GM18870 (cell line): ENCODE data around the gene CFAP58.
A peak's percentile ranks its signal among the peaks of the same experiment; 100 is the strongest.

Experiments used
- ATAC-seq: cut with Tn5 transposase; IDR thresholded peaks from one replicate; pipeline ENCODE4 v1.9.1; 2021; ENCODE audit warnings: moderate library complexity; ENCODE audit not compliant: unreplicated experiment

Gene CFAP58

GRCh38 chr10:104368381-104368780, 14.7 kb downstream of the CFAP58 start:
- ATAC-seq, result no peak

DNA sequence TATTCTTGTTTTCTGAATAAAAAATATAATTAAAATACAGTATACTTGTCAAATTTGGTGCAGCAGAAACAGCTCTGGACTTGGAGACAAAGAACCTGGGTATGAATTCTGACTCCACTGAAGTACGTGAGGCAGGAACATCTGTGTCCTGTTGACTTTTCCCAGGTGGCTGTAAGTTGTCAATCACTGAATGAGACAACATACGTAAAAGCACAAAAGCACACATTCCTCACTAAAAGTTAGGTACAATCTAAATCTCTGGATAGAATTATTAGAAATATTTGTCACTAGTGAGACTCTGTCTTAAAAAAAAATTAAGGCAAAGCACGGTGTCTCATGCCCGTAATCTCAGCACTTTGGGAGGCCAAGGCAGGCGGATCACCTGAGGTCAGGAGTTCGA, 18.1 kb downstream of the CFAP58 start:
- ATAC-seq, result no peak

- no peak for ATAC-seq
These were observed 21.0 kb downstream of the CFAP58 start for GRCh38 chr10:104374591-104374990.

GRCh38 chr10:104376784-104377300, 23.2 kb downstream of the CFAP58 start:
- no peak for ATAC-seq

DNA sequence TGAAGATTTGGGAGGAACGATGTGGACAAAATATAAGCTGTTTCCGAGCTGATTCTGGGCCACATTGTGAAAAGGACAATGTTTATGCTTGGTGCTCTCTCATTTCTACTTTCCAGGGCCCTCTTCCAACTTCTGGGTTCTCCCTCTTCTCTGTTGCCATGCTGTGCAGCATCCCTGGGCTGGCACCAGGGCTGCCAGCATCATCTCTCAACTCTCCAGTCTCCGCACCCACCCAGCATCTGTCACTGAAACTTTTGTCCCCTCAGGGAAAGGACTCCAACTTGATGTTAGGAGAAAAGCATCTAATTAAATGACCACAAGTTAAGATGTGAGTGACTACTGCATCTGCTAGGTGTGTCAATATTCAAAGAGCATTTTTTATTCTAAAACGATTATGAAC, 26.7 kb downstream of the CFAP58 start:
- ATAC-seq, result no peak

DNA sequence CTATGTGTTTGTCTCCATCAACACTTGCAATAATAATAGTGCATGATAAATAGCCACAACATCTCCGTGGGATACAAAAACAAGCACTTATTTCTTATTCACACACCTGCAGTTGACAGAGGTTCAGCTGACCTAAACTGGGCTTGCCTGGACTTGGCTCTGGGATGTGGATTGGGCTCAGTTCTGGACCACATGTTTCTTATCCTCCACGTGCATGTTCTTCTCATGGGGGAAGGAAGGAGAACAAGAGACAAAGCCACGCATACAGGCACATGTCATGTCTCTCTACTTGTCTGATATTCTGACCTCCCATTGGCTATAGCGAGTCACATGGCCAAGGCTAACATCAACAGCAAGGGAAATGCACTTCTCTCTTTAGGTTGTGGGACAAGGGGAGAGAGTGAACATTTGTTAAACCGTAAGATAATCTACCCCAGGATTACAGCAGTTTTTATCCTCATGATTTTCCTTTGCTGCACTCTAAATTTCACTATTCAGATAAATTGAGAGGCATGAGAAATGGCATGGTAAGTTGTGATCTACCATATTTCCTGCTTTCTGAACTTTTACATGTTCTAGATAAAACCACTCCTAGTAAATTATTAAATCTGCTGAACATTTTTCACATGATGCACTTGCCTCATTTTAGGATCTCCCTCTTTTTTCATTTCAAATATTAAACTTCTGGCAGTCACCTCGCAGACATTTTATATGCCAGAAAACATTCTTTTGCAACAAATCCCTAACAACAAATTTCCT, 33.7 kb downstream of the CFAP58 start:
- peak; percentile 73 for ATAC-seq

GRCh38 chr10:104388830-104389229, 35.2 kb downstream of the CFAP58 start:
- ATAC-seq, result no peak

- no peak for ATAC-seq
These were observed 37.7 kb downstream of the CFAP58 start for GRCh38 chr10:104391150-104391968.

DNA sequence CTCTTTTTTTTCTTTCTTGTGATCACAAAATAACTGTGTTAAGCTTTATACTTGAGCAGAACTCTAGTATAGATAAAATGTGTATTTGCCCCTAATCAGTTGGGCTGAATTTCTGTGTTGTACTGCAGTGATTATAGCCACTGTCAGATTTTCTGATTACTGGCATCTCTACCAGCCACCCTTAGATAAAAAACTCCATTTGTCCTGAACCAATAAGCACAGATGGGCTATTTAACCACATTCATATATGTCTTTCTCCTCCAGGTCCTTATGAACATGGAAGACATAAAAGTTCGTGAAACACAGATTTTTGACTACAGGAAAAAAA, 38.3 kb downstream of the CFAP58 start:
- no peak for ATAC-seq

DNA sequence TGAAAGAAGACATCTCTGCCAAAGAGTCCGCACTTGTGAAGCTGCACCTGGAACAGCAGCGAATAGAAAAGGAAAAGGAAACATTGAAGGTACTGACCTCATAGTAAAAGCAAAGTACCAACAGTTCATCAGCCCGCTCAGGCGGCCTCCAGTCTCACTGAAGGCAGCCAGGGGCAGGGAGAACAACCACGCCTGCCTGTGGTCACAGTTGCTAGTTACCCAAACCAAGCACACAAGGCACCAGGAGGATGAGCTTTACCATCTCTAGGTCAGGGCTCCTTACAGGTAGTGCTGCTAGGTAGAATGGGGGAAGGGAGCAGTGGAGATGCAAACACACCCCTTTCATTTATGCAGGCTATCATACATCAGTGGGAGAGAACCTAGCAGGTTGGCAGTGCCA, 39.8 kb downstream of the CFAP58 start:
- no peak for ATAC-seq

DNA sequence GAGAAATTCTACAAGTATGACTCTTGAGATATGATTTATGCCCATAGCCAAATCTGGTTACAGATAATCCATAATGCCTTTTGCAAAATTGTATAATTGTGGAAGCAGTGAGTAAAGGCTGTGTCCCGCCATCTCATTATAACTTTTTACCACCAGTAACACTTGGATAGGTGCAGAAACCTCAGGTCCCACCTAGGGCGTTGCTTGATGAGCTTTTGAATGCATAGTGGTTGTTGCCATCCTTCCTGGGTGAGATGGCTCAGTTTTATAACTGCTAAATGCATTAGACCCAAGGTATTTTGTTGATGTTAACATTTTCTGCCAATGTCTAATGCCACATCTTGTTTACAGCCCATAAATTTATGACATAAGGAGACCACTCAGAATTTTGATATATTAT, 42.9 kb downstream of the CFAP58 start:
- ATAC-seq, result no peak

DNA sequence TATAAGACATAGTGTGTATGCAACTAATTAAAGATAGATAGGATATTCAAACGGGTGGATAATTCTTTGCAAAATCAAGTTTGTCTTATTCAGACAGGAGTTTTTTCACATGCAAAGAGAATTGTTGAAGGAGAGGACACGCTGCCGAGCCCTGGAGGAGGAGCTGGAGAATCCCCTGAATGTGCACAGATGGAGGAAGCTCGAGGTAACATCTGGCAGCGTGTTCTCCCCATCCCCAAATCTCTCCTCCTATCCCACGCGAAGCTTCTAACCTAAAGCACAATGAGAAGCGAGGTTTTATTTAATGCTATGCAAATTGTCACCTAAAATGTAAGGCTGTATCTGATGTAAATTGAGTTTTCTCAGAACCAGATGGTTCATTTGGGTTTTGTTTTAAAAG, 50.0 kb downstream of the CFAP58 start:
- no peak for ATAC-seq

DNA sequence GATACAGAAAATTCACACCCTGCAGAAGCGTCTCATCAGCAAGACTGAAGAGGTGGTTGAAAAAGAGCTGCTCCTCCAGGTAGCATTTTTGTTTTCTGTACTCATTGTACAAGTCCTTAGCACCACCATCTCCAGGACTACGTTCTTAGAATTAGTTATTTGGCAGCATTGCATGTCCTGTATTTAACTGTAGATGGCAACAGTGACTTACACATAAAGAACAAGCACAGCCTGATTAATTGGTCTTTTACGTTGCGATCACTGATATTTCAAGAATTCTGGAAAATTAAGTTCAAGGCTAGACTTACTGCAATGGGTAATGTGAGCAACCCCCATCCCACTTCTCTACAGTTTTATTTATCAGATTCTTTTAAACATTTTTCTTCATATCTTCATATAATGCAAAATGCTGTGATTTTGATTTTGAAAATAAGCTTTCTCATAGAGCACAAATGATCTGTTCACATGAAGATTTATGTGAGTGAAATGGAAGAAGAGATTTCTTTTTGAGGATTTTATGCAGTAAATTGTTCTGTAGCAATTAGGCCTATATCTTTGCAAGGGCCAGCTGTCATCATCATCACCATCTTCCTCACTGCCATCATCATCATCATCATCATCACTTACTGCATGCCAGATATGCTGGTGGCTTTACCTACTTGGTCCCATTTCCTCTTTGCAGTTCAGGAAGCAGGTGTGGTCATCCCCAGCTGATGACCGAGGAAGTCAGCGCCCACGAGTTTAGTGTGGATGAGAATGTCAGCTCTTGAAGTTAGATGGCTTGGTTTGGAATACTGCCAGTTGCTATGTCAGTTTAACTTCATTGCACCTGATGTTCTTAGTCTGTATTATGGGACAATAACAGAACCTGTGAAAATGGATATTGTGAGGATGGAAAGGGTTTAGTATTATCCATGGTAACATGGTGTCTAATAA, 53.4 kb downstream of the CFAP58 start:
- peak; percentile 57 for ATAC-seq

- ATAC-seq, result no peak
These were observed 59.9 kb downstream of the CFAP58 start for GRCh38 chr10:104413528-104413927.

DNA sequence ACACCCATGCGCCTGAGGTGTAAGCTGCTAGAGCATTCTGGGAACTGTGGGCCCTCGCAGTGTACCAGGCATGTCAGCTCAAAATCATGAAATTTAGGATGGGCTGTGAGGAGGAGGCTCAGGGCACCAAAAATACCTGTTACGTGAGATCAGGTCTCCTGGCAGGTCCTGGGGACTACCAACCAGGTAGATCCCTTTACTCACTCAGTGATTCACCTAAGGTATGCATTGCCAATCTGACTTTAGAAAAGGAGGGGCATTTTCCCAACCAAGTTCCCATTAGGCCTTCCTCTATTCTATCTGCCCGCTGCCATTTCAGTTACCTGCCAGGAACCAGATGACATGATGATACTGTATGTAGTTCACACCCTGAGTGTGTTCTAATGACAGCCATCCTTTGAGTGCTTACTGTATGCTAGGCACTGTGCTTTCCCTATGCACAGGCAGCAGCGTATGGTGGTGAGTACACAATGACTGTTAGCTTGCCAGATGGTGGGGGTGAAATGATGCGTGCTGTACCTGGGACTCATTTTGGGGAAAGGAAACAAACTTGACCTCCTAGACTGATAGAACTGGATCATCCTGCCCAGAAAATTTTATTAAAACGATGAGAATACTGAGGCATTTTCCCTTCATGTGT, 62.0 kb downstream of the CFAP58 start:
- no peak for ATAC-seq

GRCh38 chr10:104416851-104417250, 63.2 kb downstream of the CFAP58 start:
- no peak for ATAC-seq

DNA sequence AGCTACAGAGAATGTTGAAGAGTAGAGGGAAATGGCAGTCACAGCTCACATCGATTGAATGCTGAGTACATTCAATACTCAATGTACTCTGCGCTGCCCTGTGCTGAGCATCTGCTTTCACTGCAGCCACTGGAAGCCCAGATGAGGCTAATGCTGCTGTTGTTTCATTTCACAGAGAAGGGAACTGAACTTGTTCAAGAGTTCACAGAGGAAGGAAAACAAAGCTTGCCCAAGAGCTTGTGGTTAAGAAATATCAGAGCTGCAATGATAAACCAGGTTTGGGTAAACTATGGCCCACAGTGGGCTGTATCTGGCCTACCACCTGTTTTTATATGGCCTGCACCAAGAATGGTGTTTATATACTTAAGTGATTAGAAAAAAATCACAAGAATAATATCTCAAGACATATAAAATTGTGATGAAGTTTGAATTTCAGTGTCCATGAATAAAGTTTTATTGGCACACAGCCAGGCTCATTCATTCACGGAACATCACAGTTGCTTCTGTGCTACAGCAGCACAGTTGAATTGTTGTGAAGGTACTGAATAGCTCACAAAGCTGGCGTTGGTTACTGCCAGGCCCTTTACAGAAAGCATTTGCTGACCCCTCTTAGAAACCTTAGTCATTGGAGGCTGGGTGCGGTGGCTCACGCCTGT, 64.1 kb downstream of the CFAP58 start:
- ATAC-seq, result no peak

- peak; percentile 99 for ATAC-seq
These were observed 71.1 kb downstream of the CFAP58 start for GRCh38 chr10:104424719-104425118.

DNA sequence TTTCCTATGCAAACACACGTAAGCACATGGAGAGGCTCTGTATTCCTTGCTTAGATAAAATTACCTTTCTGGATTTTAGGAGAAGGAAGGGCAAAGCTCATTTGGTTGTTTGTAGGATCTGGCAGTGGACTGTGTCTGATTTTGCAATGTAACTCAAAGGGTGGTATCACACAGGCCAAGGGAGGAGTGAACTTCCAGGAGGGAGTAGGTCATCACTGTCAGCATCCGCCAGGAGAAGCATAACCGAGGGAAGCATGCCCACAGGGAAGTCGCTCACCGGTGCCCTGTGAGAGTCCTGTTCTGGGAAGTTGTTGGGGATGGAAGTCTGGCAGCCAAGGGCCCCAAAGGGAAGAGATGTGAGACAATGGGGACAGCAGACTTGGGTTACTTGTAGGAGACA, 74.4 kb downstream of the CFAP58 start:
- ATAC-seq, result no peak

DNA sequence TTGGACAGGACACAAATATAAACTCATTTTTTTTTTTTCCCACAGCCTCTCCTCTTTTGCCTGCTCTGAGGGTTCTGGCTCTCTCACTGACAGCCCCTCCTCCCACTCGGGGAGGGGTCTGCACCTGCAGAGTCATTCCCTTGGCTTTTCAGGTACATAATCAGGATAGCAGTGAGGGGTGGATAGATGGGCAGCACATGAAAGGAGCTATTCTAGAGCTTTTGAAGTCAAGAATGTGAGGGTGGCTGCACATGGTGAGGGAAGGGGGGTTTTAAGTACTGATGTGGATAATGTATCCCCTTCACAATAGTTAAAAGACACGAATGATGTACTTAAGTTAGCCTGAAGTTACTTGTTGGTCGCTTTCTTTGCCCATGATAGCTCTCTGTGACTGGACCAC, 76.2 kb downstream of the CFAP58 start:
- no peak for ATAC-seq
